Endodermal cell (in vitro differentiated cells): ENCODE results near the gene SBK1. TPM values are rescaled to one million over a fixed set of nuclear protein-coding genes. Genes with fewer than 3 reads are reported as not detected.
A peak's percentile ranks its signal among the peaks of the same experiment; 100 is the strongest.

Source experiments
- DNase-seq: peaks from one replicate; pipeline ENCODE4 v3.0.0-alpha.2; 2017
- H3K27ac ChIP-seq: 2 replicates; pipeline ENCODE4 v1.5.1; 2013; ENCODE audit warnings: mild to moderate bottlenecking, low read depth, low read length, moderate library complexity
- H3K27me3 ChIP-seq: 2 replicates; pipeline ENCODE4 v1.6.1; 2013; ENCODE audit warnings: mild to moderate bottlenecking, low read length, moderate library complexity; ENCODE audit not compliant: insufficient read depth, control insufficient read depth, poor library complexity, severe bottlenecking
- H3K36me3 ChIP-seq: 2 replicates; pipeline ENCODE4 v1.7.0; 2013; ENCODE audit warnings: mild to moderate bottlenecking, low read length, moderate library complexity; ENCODE audit not compliant: control insufficient read depth, insufficient read depth
- H3K4me1 ChIP-seq: one replicate; pipeline ENCODE4 v1.7.0; 2013; ENCODE audit warnings: low read length; ENCODE audit not compliant: control insufficient read depth, insufficient read depth
- H3K4me3 ChIP-seq: 2 replicates; pipeline ENCODE4 v1.5.1; 2013; ENCODE audit warnings: mild to moderate bottlenecking, low read length, moderate library complexity
- H3K9ac ChIP-seq: 2 replicates; pipeline ENCODE4 v1.6.1; 2013; ENCODE audit warnings: mild to moderate bottlenecking, low read length, moderate library complexity; ENCODE audit not compliant: poor library complexity, severe bottlenecking; ENCODE audit errors: extremely low read depth
- H3K9me3 ChIP-seq: 2 replicates; pipeline ENCODE4 v1.6.1; 2013; ENCODE audit warnings: mild to moderate bottlenecking, low read length, moderate library complexity; ENCODE audit not compliant: control insufficient read depth
- H3K27ac Mint-ChIP-seq: 2 replicates; pipeline ENCODE4 v1.8.0; 2020; ENCODE audit warnings: mixed read lengths
- H3K27me3 Mint-ChIP-seq: 2 replicates; pipeline ENCODE4 v1.8.0; 2021; ENCODE audit warnings: mild to moderate bottlenecking, mixed read lengths; ENCODE audit not compliant: insufficient read depth
- H3K36me3 Mint-ChIP-seq: 2 replicates; pipeline ENCODE4 v1.8.0; 2020; ENCODE audit warnings: low read depth, mixed read lengths
- H3K4me1 Mint-ChIP-seq: 2 replicates; pipeline ENCODE4 v1.8.0; 2020; ENCODE audit warnings: mixed read lengths
- H3K4me3 Mint-ChIP-seq: 2 replicates; pipeline ENCODE4 v1.8.0; 2020; ENCODE audit warnings: mild to moderate bottlenecking, moderate library complexity, mixed read lengths
- H3K9me3 Mint-ChIP-seq: 2 replicates; pipeline ENCODE4 v1.8.0; 2020; ENCODE audit warnings: mild to moderate bottlenecking, mixed read lengths
- CTCF ChIP-seq: fragments of 200-600 bp; sonication (generic); conservative IDR thresholded peaks from 2 replicates; pipeline ENCODE4 v1.5.0; 2021; ENCODE audit warnings: antibody characterized with exemption, mild to moderate bottlenecking
- whole genome bisulfite sequencing, 2 experiments: methylation state at CpG; one replicate each; pipeline versions ENCODE4 v1.1.5 to v1.1.7; 2013; ENCODE audit warnings: missing lambda C conversion rate in 2 of 2, mixed read lengths in 1 of 2; ENCODE audit not compliant: insufficient coverage in 1 of 2, insufficient read length in 1 of 2; 5-methylcytosine and 5-hydroxymethylcytosine counted together
- total RNA-seq, 2 donors: library from RNA; stranded (reverse); fragmentation: NEBNext Ultra II Directional in 1 of 2; extraction: Animal tissue kit (Norgen Biotek cat#: 25700) in 1 of 2; gene quantifications; 2 replicates in 1 of 2; 3 replicates in 1 of 2; pipeline ENCODE4 v1.2.1, GENCODE V29; 2021

SBK1 gene
- total RNA-seq, 2 donors from 2014 or later, result 55.9 to 62.5 TPM

GRCh38 chr16:28303132-28303531, 10.8 kb downstream of the SBK1 start:
- H3K27ac ChIP-seq, result no peak overlapping the region
- Mint-ChIP-seq H3K4me3 (no peak overlapping the region), H3K9me3 (no peaks in the 10 kb centered on the region), H3K36me3 (peaks cover 40% of the 10 kb centered on the region), H3K27ac (no peak overlapping the region), H3K4me1 (peaks cover 9% of the 10 kb centered on the region), H3K27me3 (no peaks in the 10 kb centered on the region)
- H3K4me1 ChIP-seq, result peaks cover 6% of the 10 kb centered on the region
- peaks cover 17% of the 10 kb centered on the region for H3K36me3 ChIP-seq
- no peak overlapping the region for H3K4me3 ChIP-seq
- H3K27me3 ChIP-seq, result no peaks in the 10 kb centered on the region
- no peak overlapping the region for H3K9ac ChIP-seq
- TF ChIP-seq CTCF, result no peak
- no peak for DNase-seq
- no peaks in the 10 kb centered on the region for H3K9me3 ChIP-seq

- no peaks in the 10 kb centered on the region for H3K9me3 ChIP-seq
- DNase-seq, result peak; percentile 87
- peaks cover 26% of the 10 kb centered on the region for H3K36me3 ChIP-seq
- H3K27me3 Mint-ChIP-seq, result no peaks in the 10 kb centered on the region
- no peak overlapping the region for H3K4me3 Mint-ChIP-seq
- H3K4me3 ChIP-seq, result no peak overlapping the region
- no peak overlapping the region for H3K9ac ChIP-seq
- H3K27me3 ChIP-seq, result no peaks in the 10 kb centered on the region
- H3K4me1 ChIP-seq, result no peaks in the 10 kb centered on the region
- no peaks in the 10 kb centered on the region for H3K9me3 Mint-ChIP-seq
- no peak overlapping the region for H3K27ac ChIP-seq
- peaks cover 4% of the 10 kb centered on the region for H3K4me1 Mint-ChIP-seq
- TF ChIP-seq CTCF, result no peak
- 89 to 92% methylated on average over 5 to 8 of the region's 8 CpGs for WGBS, 2 experiments
- no peak overlapping the region for H3K27ac Mint-ChIP-seq
- peaks cover 49% of the 10 kb centered on the region for H3K36me3 Mint-ChIP-seq
Measured at GRCh38 chr16:28304214-28304613, 11.9 kb downstream of the SBK1 start.

- peaks cover 53% of the 10 kb centered on the region for H3K36me3 Mint-ChIP-seq
- no peak for TF ChIP-seq CTCF
- H3K4me3 Mint-ChIP-seq, result no peak overlapping the region
- 78 to 94% methylated on average over 4 to 5 of the region's 5 CpGs for WGBS, 2 experiments
- H3K4me1 Mint-ChIP-seq, result no peaks in the 10 kb centered on the region
- Histone ChIP-seq H3K27me3 (no peaks in the 10 kb centered on the region), H3K36me3 (peaks cover 24% of the 10 kb centered on the region), H3K4me3 (no peak overlapping the region), H3K27ac (no peak overlapping the region), H3K4me1 (no peaks in the 10 kb centered on the region), H3K9me3 (no peaks in the 10 kb centered on the region), H3K9ac (no peak overlapping the region)
- DNase-seq, result no peak
- no peaks in the 10 kb centered on the region for H3K27me3 Mint-ChIP-seq
- H3K27ac Mint-ChIP-seq, result no peak overlapping the region
- no peaks in the 10 kb centered on the region for H3K9me3 Mint-ChIP-seq
Measured at GRCh38 chr16:28307936-28308335, 15.6 kb downstream of the SBK1 start.
